HepG2 (cell line): Measurements from ENCODE around the gene VARS2. TPM values are rescaled to one million over a fixed set of nuclear protein-coding genes. Genes with fewer than 3 reads are reported as not detected.

Experiments
- ARNT ChIP-seq: fragments of 450-650 bp; IDR thresholded peaks from 2 replicates; pipeline ENCODE4 v1.6.1; 2017
- BATF2 ChIP-seq: sonication (generic); formaldehyde crosslinking; IDR thresholded peaks from 2 replicates; pipeline ENCODE4 v1.8.0; 2022; ENCODE audit warnings: mild to moderate bottlenecking, missing genetic modification reagents, moderate library complexity
- IRX3 ChIP-seq: sonication (generic); formaldehyde crosslinking; IDR thresholded peaks from 2 replicates; pipeline ENCODE4 v1.8.1; 2023; ENCODE audit warnings: mild to moderate bottlenecking, low read depth, missing genetic modification reagents, borderline replicate concordance
- MEIS1 ChIP-seq: sonication (generic); formaldehyde crosslinking; IDR thresholded peaks from 2 replicates; pipeline ENCODE4 v1.9.0; 2021; ENCODE audit warnings: mild to moderate bottlenecking, missing genetic modification reagents, moderate library complexity, borderline replicate concordance
- NCOA5 ChIP-seq: sonication (generic); formaldehyde crosslinking; IDR thresholded peaks from 2 replicates; pipeline ENCODE4 v1.4.0; 2020; ENCODE audit warnings: missing genetic modification reagents
- NFIC ChIP-seq: IDR thresholded peaks from 2 replicates; pipeline ENCODE4 v1.6.1; 2012; ENCODE audit warnings: mild to moderate bottlenecking, low read length, inconsistent platforms
- NFYB ChIP-seq: sonication (generic); formaldehyde crosslinking; IDR thresholded peaks from 2 replicates; pipeline ENCODE4 v1.4.0; 2020; ENCODE audit warnings: missing genetic modification reagents
- RFXAP ChIP-seq: sonication (generic); formaldehyde crosslinking; IDR thresholded peaks from 2 replicates; pipeline ENCODE4 v1.4.0; 2020; ENCODE audit warnings: missing genetic modification reagents, borderline replicate concordance
- SAP130 ChIP-seq: IDR thresholded peaks from 2 replicates; pipeline ENCODE4 v1.6.1; 2016; ENCODE audit warnings: low read depth
- SRY ChIP-seq: sonication (generic); formaldehyde crosslinking; IDR thresholded peaks from 2 replicates; pipeline ENCODE4 v1.8.0; 2022; ENCODE audit warnings: mild to moderate bottlenecking, missing genetic modification reagents
- THRA ChIP-seq: sonication (generic); formaldehyde crosslinking; IDR thresholded peaks from 2 replicates; pipeline ENCODE4 v1.4.0; 2020; ENCODE audit warnings: missing genetic modification reagents, borderline replicate concordance
- ZBTB2 ChIP-seq: sonication (generic); formaldehyde crosslinking; IDR thresholded peaks from 2 replicates; pipeline ENCODE4 v1.8.0; 2022; ENCODE audit warnings: low read depth, missing genetic modification reagents
- ZBTB38 ChIP-seq: sonication (generic); formaldehyde crosslinking; IDR thresholded peaks from 2 replicates; pipeline ENCODE4 v1.5.1; 2020; ENCODE audit warnings: mild to moderate bottlenecking, missing genetic modification reagents
- ZFP36L2 ChIP-seq: sonication (generic); formaldehyde crosslinking; IDR thresholded peaks from 2 replicates; pipeline ENCODE4 v1.4.0; 2020; ENCODE audit warnings: missing genetic modification reagents
- ZNF263 ChIP-seq: sonication (generic); formaldehyde crosslinking; IDR thresholded peaks from 2 replicates; pipeline ENCODE4 v1.4.0; 2020; ENCODE audit warnings: missing genetic modification reagents
- ZNF274 ChIP-seq: sonication (generic); formaldehyde crosslinking; IDR thresholded peaks from 2 replicates; pipeline ENCODE4 v1.5.1; 2020; ENCODE audit warnings: mild to moderate bottlenecking, missing genetic modification reagents
- ZNF326 ChIP-seq: sonication (generic); formaldehyde crosslinking; IDR thresholded peaks from 2 replicates; pipeline ENCODE4 v1.4.0; 2020; ENCODE audit warnings: missing genetic modification reagents, borderline replicate concordance
- ZNF558 ChIP-seq: sonication (generic); formaldehyde crosslinking; IDR thresholded peaks from 2 replicates; pipeline ENCODE4 v1.9.0; 2022; ENCODE audit warnings: mild to moderate bottlenecking, missing genetic modification reagents, borderline replicate concordance
- ZUFSP ChIP-seq: sonication (generic); formaldehyde crosslinking; IDR thresholded peaks from 2 replicates; pipeline ENCODE4 v1.9.0; 2021; ENCODE audit warnings: missing genetic modification reagents, mild to moderate bottlenecking, borderline replicate concordance
- polyA plus RNA-seq, 8 experiments: library from polyadenylated mRNA; depleted of rRNA in 3 of 8; stranded (reverse) in 7 of 8; unstranded in 1 of 8; fragments of >200 nt; fragmentation: Illumina TruSeq in 4 of 8; extraction: Trizol in 4 of 8; gene quantifications; 2 replicates each; pipeline versions ENCODE4 v1.2.1 to v1.2.3, GENCODE V29; 2011 to 2016; ENCODE audit warnings: low read depth in 4 of 8, missing spikeins in 1 of 8, mixed read lengths in 1 of 8; ENCODE audit not compliant: insufficient read depth in 1 of 8
- total RNA-seq, 5 experiments: library from RNA; depleted of rRNA; stranded (reverse); fragments of >200 nt; fragmentation: Illumina TruSeq; extraction: Trizol; gene quantifications; 2 replicates each; pipeline ENCODE4 v1.2.3, GENCODE V29; 2016; ENCODE audit warnings: low read depth in 1 of 5
- TF ChIP-seq, protein P1 (sequence below): sonication (generic); formaldehyde crosslinking; IDR thresholded peaks from 2 replicates; pipeline ENCODE4 v1.4.0; 2020; ENCODE audit warnings: mild to moderate bottlenecking, missing genetic modification reagents, borderline replicate concordance
- TF ChIP-seq, protein P2 (sequence below): sonication (generic); formaldehyde crosslinking; IDR thresholded peaks from 2 replicates; pipeline ENCODE4 v1.8.1; 2022; ENCODE audit warnings: mild to moderate bottlenecking, missing genetic modification reagents

VARS2 gene
- total and polyA plus RNA-seq, 2 of the 13 experiments (the other 11 are each of a cell fraction or from before 2014, with no cell fraction given), result 61.8 to 71.8 TPM

DNA sequence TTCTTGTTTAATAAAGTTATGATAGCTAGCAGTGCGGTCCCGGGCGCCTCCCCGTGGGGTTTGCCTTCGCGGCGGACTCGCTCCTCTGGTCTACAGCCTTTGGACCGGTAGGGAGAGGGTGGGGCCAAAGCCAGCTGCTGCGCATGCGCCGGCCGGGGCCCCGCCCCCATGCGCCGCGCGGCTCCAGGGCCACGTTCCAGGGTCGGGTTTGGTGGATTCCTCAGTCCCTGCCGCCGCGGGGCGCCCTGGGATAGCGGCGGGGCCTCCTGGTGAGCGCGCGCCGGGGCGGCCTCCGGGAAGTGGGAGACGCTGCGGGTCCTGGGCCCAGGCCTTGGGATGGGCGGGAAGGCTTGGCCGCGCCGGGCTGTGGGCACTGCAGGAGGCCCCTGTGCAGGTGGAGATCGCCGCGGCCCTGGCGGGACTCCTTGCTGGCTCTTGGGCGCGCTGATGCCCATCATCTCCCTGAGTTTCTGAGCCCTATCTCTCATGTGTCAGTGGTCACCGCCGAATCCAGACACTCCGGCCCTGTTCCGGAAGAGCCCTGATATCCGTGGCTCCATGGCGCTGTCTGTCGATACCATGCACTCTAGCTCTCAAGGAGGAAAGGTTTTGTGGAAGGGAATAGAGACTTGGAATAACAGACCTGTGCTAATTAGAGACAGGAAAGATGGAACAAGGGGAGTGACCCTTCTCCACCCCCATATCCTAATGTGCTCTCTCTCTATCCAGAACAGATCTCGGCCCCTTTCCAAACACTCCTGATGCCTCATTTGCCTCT, at the start of gene VARS2 (continued):
- TF ChIP-seq BATF2 (CRISPR knock-in tag) (peak; percentile 96), ZNF274 (CRISPR knock-in tag) (peak; percentile 88; the same call in 1 of the 2 replicates), NFYB (CRISPR knock-in tag) (peak; percentile 50; the same call in 1 of the 2 replicates), NCOA5 (CRISPR knock-in tag) (no peak), THRA (CRISPR knock-in tag) (peak; percentile 78), ZBTB2 (CRISPR knock-in tag) (peak; percentile 74; the same call in 1 of the 2 replicates), ZNF326 (CRISPR knock-in tag) (no peak), SAP130 (CRISPR knock-in tag) (peak; percentile 96), MEIS1 (CRISPR knock-in tag) (0 out of 2 replicates have a peak, but pooled peaks have one; percentile 61), ZNF558 (CRISPR knock-in tag) (no peak; the same call in 1 of the 2 replicates), NFIC (peak; percentile 43; the same call in 1 of the 2 replicates), ARNT (no peak), SRY (CRISPR knock-in tag) (peak; percentile 88), IRX3 (CRISPR knock-in tag) (peak; percentile 84; the same call in 1 of the 2 replicates), RFXAP (CRISPR knock-in tag) (peak; percentile 63), ZFP36L2 (peak; percentile 55; the same call in 1 of the 2 replicates), ZUFSP (no peak), ZBTB38 (CRISPR knock-in tag) (peak; percentile 96), ZNF263 (peak; percentile 69)
- TF ChIP-seq, protein P1, sequence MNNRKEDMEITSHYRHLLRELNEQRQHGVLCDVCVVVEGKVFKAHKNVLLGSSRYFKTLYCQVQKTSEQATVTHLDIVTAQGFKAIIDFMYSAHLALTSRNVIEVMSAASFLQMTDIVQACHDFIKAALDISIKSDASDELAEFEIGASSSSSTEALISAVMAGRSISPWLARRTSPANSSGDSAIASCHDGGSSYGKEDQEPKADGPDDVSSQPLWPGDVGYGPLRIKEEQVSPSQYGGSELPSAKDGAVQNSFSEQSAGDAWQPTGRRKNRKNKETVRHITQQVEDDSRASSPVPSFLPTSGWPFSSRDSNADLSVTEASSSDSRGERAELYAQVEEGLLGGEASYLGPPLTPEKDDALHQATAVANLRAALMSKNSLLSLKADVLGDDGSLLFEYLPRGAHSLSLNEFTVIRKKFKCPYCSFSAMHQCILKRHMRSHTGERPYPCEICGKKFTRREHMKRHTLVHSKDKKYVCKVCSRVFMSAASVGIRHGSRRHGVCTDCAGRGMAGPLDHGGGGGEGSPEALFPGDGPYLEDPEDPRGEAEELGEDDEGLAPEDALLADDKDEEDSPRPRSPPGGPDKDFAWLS (CRISPR knock-in tag), result no peak
- TF ChIP-seq, protein P2, sequence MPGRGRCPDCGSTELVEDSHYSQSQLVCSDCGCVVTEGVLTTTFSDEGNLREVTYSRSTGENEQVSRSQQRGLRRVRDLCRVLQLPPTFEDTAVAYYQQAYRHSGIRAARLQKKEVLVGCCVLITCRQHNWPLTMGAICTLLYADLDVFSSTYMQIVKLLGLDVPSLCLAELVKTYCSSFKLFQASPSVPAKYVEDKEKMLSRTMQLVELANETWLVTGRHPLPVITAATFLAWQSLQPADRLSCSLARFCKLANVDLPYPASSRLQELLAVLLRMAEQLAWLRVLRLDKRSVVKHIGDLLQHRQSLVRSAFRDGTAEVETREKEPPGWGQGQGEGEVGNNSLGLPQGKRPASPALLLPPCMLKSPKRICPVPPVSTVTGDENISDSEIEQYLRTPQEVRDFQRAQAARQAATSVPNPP (CRISPR knock-in tag), result peak; percentile 97
